ENCODE results near the gene MALT1. TPM values are rescaled to one million over a fixed set of nuclear protein-coding genes. Genes with fewer than 3 reads are reported as not detected.
"Not testable (repeated sequence)": the region's sequence is repeated elsewhere in the genome, so short reads cannot be mapped to it uniquely, and the experiment has no call there.

Gene MALT1
- total RNA-seq, 1 experiment from 2014 or later, result 10.8 TPM

GRCh38 chr18:58758606-58759005 is 87.3 kb downstream of the MALT1 start:
- DNase-seq (ENCODE audit: low spot score), result no peak
- in situ Hi-C loops (cut with HindIII; ENCODE audit: low sequenced_read_pairs), result no loop called here

GRCh38 chr18:58761241-58761969 is 90.1 kb downstream of the MALT1 start:
- in situ Hi-C loops (cut with HindIII; ENCODE audit: low sequenced_read_pairs), result no loop called here
- DNase-seq (ENCODE audit: low spot score), result no peak

- no peak for DNase-seq (ENCODE audit: low spot score)
These were observed 90.9 kb downstream of the MALT1 start for GRCh38 chr18:58761970-58762780.

DNA sequence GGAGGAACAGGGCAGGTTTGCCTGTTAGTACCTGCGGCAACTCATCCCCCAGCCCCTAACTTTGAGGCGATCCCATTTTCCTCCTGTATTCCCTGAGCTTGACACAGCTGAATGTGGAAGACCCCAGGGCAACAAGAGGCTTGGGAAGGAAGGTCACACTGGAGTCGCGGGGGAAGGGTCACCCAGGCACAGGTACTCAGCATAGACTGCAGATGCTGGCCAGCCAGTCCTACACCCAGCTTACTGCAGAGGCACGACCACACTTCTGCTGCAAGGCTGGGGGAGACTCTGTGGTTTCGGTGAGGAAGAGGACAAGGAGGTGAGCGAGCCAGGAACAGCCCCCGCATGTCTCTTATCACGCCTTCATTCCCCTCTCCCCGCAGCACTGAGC is 91.5 kb downstream of the MALT1 start:
- DNase-seq (ENCODE audit: low spot score), result no peak
- in situ Hi-C loops (cut with HindIII; ENCODE audit: low sequenced_read_pairs), result no loop called here

More at GRCh38 chr18:58761970-58762780, 90.9 kb downstream of the MALT1 start:
- in situ Hi-C loops (cut with HindIII; ENCODE audit: low sequenced_read_pairs), result no loop called here

- in situ Hi-C loops (cut with HindIII; ENCODE audit: low sequenced_read_pairs), result no loop called here
- no peak for DNase-seq (ENCODE audit: low spot score)
These were observed 94.9 kb downstream of the MALT1 start for GRCh38 chr18:58766164-58766563.

DNA sequence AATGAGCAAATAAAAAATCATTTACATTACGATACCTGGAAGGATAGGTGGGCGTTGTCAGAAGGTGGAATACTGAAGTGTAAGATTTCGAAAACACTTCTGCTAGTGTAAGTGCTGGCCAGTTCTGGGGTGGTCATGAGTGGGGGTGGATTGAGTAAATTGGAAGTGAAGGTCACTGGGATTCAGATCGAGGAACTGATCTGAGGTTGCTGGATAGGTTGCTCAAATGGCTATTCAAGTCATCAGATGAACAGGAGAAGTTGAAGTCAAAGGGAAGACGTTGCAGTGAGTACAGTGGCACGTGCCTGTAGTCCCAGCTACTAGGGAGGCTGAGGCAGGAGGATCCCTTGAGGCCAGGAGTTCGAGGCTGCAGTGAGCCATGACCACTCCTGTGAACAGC is 95.7 kb downstream of the MALT1 start:
- no peak for DNase-seq (ENCODE audit: low spot score)
- in situ Hi-C loops (cut with HindIII; ENCODE audit: low sequenced_read_pairs), result no loop called here

DNA sequence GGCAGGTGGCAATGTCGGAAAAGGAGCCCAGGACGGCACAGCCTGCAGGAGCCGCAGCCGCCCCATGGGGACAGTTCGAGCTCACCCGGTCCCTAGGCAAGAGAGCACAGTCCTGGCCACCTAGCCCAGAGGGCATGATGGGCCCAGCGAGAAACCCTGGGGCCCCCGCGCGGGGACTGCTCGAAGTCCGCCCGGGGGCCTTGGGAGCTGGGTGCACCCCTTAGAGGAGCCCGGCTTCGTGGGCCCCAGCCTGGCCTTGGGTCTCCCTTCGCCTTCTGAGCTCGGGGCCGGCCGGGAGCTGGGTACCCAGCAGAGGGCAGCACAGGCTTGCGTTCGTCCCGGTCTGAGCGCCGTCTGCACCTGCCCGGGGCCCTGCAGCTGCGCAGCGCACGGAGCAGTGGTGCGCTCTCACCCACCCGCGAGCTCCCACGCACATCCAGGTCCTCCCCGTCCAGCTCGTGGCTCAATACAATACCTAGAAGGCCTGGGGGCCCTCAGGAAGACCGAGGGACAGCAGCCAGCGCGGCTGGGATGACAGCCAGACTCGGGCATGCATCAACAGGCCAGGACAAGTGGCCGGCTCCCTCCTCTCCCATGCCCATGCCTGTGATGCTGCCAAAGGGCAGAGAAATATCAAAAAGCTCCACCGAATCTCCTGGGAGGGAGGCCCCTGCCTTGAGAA is 97.2 kb downstream of the MALT1 start:
- in situ Hi-C loops (cut with HindIII; ENCODE audit: low sequenced_read_pairs), result no loop called here
- DNase-seq (ENCODE audit: low spot score), result peak; percentile 74

DNA sequence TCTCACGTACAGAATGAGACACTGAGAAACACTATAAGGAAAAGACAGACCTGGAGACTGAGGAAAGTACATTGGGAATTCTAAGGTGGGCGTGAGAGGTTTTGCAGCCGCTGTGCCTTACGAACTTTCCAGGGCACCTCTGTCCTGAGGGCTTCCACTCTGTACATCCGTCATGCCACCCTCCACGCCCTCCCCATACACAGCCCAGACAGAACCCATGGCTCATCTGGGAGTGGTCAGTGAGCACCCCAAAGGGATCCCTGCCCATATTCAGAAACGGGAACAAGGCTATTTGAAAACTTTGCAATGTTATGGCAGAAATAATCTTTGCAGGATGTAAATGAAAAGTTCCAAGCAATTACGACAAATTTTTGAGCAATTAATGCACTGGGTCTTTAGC is 98.1 kb downstream of the MALT1 start:
- no peak for DNase-seq (ENCODE audit: low spot score)
- in situ Hi-C loops (cut with HindIII; ENCODE audit: low sequenced_read_pairs), result no loop called here

DNA sequence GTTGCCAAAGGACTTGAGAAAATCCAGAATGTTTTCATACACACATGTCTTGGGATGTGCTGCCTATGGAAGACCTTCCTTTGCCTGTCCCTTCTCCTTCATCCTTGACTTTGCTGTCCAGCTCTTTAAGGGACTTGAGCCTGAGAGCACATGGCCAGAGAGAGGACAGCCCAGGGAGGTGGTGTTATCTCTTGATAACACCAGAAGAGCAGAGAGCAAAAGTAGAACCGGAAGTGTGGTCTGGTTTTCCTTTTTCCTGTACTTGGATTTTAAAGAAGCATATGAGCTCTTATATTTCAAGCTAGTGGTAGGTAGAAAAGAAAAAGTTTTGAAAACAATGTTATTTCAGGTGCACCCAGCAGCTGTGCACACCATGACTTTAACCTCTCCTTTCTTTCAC is 99.3 kb downstream of the MALT1 start:
- DNase-seq (ENCODE audit: low spot score), result no peak
- in situ Hi-C loops (cut with HindIII; ENCODE audit: low sequenced_read_pairs), result no loop called here

- in situ Hi-C loops (cut with HindIII; ENCODE audit: low sequenced_read_pairs), result no loop called here
- DNase-seq (ENCODE audit: low spot score), result no peak
These were observed 100.9 kb downstream of the MALT1 start for GRCh38 chr18:58772161-58772560.

GRCh38 chr18:58776084-58776483 is 104.8 kb downstream of the MALT1 start:
- no peak for DNase-seq (ENCODE audit: low spot score)
- in situ Hi-C loops (cut with HindIII; ENCODE audit: low sequenced_read_pairs), result loop anchor here (25.0 kb wide), 2 partner anchors 239 to 286 kb away; no protein-coding TSS in a partner anchor

DNA sequence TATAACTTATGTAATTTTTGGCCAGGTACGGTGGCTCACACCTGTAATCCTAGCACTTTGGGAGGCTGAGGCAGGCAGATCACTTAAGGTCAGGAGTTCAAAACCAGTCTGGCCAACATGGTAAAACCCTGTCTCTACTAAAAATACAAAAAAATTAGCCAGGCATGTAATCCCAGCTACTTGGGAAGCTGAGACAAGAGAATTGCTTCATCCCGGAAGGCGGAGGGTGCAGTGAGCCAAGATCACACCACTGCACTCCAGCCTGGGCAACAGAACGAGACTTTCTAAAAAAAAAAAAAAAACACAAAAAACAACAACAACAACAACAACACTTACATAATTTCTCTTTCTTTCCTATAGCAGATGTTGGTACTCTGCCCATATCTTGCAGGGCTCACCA is 105.3 kb downstream of the MALT1 start:
- not testable (repeated sequence) for DNase-seq (ENCODE audit: low spot score)
- in situ Hi-C loops (cut with HindIII; ENCODE audit: low sequenced_read_pairs), result loop anchor here (25.0 kb wide), 2 partner anchors 239 to 286 kb away; no protein-coding TSS in a partner anchor

DNA sequence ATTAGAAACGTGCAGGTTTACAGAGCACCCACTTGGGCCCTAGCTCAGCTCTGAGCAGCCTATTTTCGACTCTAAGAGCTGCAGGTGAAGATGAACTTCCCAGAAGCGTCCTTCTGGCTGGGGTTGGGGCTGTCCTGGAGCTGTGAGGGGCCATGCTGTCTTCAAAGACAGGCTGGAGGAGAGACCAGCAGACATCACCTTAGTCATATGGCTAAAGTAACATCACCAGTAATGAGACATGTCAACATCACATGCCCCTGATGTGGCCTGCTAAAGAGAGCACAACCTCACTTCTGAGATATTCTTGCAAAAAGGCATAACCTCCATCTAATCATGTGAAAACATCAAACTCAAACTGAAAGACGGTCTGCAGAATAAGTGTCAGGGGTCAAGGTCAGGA is 106.2 kb downstream of the MALT1 start:
- DNase-seq (ENCODE audit: low spot score), result no peak
- in situ Hi-C loops (cut with HindIII; ENCODE audit: low sequenced_read_pairs), result loop anchor here (25.0 kb wide), 2 partner anchors 240 to 285 kb away; no protein-coding TSS in a partner anchor

DNA sequence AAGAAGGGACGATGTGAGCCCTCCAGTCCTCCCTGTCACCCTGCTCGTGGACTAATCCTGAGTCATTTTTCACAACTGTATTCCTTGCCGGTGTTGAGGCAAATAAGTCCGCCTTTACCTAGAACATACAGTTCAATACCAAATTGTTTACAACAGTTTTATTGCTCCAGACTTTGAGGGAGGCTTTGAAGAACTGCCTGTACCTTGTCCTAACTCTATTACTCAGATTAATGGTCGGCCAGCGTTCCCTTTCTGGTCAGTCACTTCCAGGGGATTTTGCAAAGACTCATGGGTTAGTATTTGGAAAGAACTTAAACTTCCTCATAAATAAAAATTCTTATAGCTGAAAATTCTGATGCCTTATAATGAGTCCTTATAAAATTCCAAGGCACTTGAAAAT is 108.3 kb downstream of the MALT1 start:
- in situ Hi-C loops (cut with HindIII; ENCODE audit: low sequenced_read_pairs), result loop anchor here (25.0 kb wide), 2 partner anchors 242 to 283 kb away; no protein-coding TSS in a partner anchor
- DNase-seq (ENCODE audit: low spot score), result no peak

DNA sequence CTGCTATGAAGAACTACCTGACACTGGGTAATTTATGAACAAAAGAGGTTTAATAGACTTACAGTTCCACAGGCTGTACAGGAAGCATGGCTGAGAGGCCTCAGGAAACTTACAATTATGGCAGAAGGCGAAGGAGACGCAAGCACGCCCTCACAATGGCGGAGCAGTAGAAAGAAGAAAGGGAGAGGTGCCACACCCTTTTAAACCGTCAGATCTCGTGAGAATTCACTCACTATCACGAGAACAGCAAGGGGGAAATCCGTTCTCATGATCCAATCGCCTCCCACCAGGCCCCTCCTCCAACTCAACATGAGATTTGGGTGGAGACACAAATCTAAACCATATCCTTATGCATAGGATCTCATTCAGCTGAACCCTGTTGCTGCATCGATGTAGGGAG is 108.8 kb downstream of the MALT1 start:
- DNase-seq (ENCODE audit: low spot score), result no peak
- in situ Hi-C loops (cut with HindIII; ENCODE audit: low sequenced_read_pairs), result loop anchor here (25.0 kb wide), 2 partner anchors 243 to 282 kb away; no protein-coding TSS in a partner anchor

DNA sequence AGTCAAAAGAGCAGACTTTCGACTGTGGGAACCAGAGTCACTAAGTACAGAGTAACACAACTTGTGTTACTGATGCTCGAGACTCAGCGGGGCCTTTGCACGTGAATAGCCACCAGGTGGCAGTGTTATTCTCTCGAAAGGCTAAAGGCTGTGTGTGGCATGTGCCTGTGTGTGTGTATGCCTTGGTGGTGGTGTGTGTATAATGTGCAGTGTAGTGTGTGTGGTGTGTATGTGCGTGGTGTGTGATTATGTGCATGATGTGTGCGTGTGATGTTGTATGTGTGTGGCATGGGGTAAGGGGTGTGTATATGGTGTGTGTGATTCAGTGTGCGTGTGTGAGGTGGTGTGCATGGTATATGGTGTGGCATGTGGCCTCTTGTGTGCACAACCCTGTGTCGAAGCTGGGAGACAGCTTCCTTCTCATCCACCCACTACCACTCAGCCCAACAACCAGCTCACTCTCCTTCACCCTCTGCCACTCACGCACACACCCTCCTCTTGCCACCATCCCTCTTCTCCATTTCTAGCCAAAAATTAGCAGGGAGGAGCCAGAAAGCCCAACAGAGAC is 110.4 kb downstream of the MALT1 start:
- in situ Hi-C loops (cut with HindIII; ENCODE audit: low sequenced_read_pairs), result loop anchor here (25.0 kb wide), 2 partner anchors 244 to 281 kb away; no protein-coding TSS in a partner anchor
- DNase-seq (ENCODE audit: low spot score), result peak; percentile 89

DNA sequence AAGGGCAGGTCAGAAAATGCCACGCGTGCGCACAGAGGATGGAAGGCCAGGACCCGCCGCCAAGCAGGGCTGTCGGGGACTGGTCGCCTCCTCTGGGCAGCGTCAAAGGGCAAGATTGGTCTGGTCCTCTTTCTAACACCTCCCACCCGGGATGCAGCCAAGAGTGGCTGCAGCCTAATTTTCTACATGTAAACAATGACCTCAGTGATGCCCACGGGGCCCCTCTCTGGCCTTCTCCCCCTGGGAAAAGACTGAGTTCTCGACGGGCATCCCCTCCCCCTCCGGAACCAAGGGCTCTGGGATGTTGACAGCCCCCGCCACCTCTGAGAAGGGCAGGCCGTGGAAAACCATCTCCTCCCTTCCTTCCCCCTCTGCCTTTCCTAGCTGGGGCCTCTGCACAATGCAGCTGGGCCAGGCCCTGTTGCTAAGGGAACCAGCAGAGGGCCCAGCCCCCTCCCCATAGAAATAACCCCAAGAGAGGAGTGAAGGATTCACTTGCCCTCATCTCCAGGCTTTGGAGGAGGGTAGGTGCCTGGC is 113.4 kb downstream of the MALT1 start:
- in situ Hi-C loops (cut with HindIII; ENCODE audit: low sequenced_read_pairs), result loop anchor here (25.0 kb wide), 2 partner anchors 247 to 278 kb away; no protein-coding TSS in a partner anchor
- DNase-seq (ENCODE audit: low spot score), result no peak

GRCh38 chr18:58785171-58785805 is 114.0 kb downstream of the MALT1 start:
- in situ Hi-C loops (cut with HindIII; ENCODE audit: low sequenced_read_pairs), result loop anchor here (25.0 kb wide), 2 partner anchors 248 to 277 kb away; no protein-coding TSS in a partner anchor
- peak; percentile 27 for DNase-seq (ENCODE audit: low spot score)
